DOHH2 (cell line): ENCODE results near the gene SUN2.

Source experiments
- CTCF ChIP-seq: fragments of 200-600 bp; sonication (generic); IDR thresholded peaks from one replicate; pipeline ENCODE4 v1.5.1; 2014; ENCODE audit warnings: antibody characterized with exemption, mild to moderate bottlenecking, low read depth, low read length; ENCODE audit not compliant: poor library complexity, severe bottlenecking
- EZH2phosphoT487 ChIP-seq: fragments of 200-600 bp; sonication (generic); IDR thresholded peaks from 2 replicates; pipeline ENCODE4 v1.6.1; 2017; ENCODE audit warnings: borderline replicate concordance, mild to moderate bottlenecking, antibody characterized with exemption, low read length, moderate library complexity, mixed read lengths

GRCh38 chr22:38735126-38735464 lies 20.7 kb downstream of the SUN2 start:
- TF ChIP-seq CTCF (no peak), EZH2phosphoT487 (no peak)
